Left renal cortex interstitium (tissue), 4 donors: ENCODE measurements around the gene COX10. TPM values are rescaled to one million over a fixed set of nuclear protein-coding genes. Genes with fewer than 3 reads are reported as not detected.
"Not testable (repeated sequence)": the region's sequence is repeated elsewhere in the genome, so short reads cannot be mapped to it uniquely, and the experiment has no call there.

Experiments
- DNase-seq, 4 donors: peaks; one replicate each; pipeline ENCODE4 v3.0.0-alpha.2; 2013; ENCODE audit warnings: low read depth in 4 of 4, low spot score in 2 of 4, missing footprints in 1 of 4
- polyA plus RNA-seq, 4 donors: library from polyadenylated mRNA; unstranded; fragments of 120-200 nt; gene quantifications; one replicate each; pipeline ENCODE4 v1.2.1, GENCODE V29; 2013; ENCODE audit not compliant: insufficient read length in 4 of 4

Gene COX10
- polyA plus RNA-seq, 4 donors, result 16.6 to 18.1 (median 17.1) TPM

- DNase-seq, result not testable (repeated sequence)
Measured at GRCh38 chr17:14239271-14239670, 170.0 kb downstream of the COX10 start.

GRCh38 chr17:14245002-14245401 is 175.7 kb downstream of the COX10 start:
- DNase-seq, result no peak

GRCh38 chr17:14245629-14246028 is 176.3 kb downstream of the COX10 start:
- DNase-seq, result no peak

Other genes starting within 250 kb of the COX10 start
- gene CDRT15, start 167.4 kb downstream of the COX10 start, polyA plus RNA-seq, result 1 to 10 TPM in 2 of 4 donors, under 1 TPM in 1, not detected in 1; 0.34 to 1.3 (median 1.1) TPM
- 10 to 100 TPM; 21.1 to 30.7 (median 26.9) TPM for gene HS3ST3B1, start 231.6 kb downstream of the COX10 start, polyA plus RNA-seq